Activated CD4-positive, alpha-beta T cell treated with anti-CD3 and anti-CD28 coated beads, Interleukin-2, amount 10 ng/mL, durations not matched to agents 24 days and 14 days (primary cell): ENCODE measurements around the gene KHK. TPM values are rescaled to one million over a fixed set of nuclear protein-coding genes. Genes with fewer than 3 reads are reported as not detected.

Source experiments
- DNase-seq: peaks from one replicate; pipeline ENCODE4 v3.0.0; 2022
- H3K27ac Mint-ChIP-seq: one replicate; pipeline ENCODE4 v1.8.0; 2022; ENCODE audit warnings: mild to moderate bottlenecking, mixed read lengths
- H3K27me3 Mint-ChIP-seq: one replicate; pipeline ENCODE4 v1.8.0; 2022; ENCODE audit warnings: mixed read lengths
- H3K36me3 Mint-ChIP-seq: one replicate; pipeline ENCODE4 v1.8.0; 2022; ENCODE audit warnings: low read depth, mild to moderate bottlenecking, mixed read lengths
- H3K4me1 Mint-ChIP-seq: one replicate; pipeline ENCODE4 v1.8.0; 2021; ENCODE audit warnings: mixed read lengths
- H3K4me3 Mint-ChIP-seq: one replicate; pipeline ENCODE4 v1.8.0; 2022; ENCODE audit warnings: mild to moderate bottlenecking, moderate library complexity, mixed read lengths
- H3K9me3 Mint-ChIP-seq: one replicate; pipeline ENCODE4 v1.8.0; 2021; ENCODE audit warnings: mixed read lengths
- intact Hi-C: fragments of 100-400 bp; cut with micrococcal nuclease; formaldehyde crosslinking; loops from one replicate; pipeline ENCODE4 v1.15.1; 2023
- total RNA-seq: library from RNA; stranded (reverse); gene quantifications from 2 replicates; pipeline ENCODE4 v1.2.3, GENCODE V29; 2022

Gene KHK
- total RNA-seq, 1 donor from 2014 or later: 13.4 TPM

DNA sequence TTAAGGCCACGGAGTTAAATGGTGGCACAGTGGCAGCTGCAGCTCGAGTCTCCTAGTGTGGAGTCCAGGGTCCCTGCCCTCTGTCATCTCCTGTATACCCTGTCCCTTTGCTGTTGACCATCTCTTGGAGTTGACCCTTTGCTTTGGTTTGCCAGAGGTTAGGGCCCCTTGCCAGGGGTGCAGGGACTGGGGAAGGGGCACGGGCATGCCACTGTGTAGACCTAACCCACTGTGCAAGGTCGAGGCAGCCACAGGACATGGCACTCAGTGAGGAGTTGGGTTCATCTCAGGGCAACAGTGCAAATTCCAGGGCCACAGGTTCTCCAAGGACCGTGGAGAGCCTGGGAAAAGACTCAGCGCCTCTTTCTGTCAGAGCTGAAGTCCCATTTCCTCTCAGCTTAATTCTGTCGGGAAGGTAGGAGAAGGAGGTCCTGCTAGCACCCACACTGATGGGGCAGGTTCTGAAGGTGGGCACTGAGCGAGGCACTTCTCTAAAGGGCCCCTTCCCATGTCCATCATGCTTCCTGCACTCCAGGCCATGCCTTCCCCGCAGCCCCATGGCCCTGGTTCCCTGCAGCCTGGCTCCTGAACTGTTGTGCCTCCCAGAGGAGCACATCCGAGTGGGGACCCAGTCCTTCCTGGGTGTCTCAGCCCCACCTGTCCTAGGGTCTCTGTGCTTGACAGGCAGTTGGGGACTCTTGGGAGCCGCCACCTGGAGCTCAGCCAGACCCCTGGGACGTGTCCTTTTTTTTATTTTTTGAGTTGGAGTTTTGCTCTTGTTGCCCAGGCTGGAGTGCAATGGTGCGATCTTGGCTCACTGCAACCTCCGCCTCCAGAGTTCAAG, 2.8 kb downstream of the KHK start:
- intact Hi-C loops: loop anchor here (5.0 kb wide), 2 partner anchors 123 to 127 kb away; partner anchors contain the start of genes ATRAID and SLC5A6
- H3K9me3 Mint-ChIP-seq: no peaks in the 10 kb centered on the region
- H3K36me3 Mint-ChIP-seq: no peaks in the 10 kb centered on the region
- H3K27me3 Mint-ChIP-seq: no peaks in the 10 kb centered on the region
- peaks cover 25% of the 10 kb centered on the region for H3K4me1 Mint-ChIP-seq
- H3K27ac Mint-ChIP-seq: no peak overlapping the region
- no peak for DNase-seq
- H3K4me3 Mint-ChIP-seq: no peak overlapping the region

DNA sequence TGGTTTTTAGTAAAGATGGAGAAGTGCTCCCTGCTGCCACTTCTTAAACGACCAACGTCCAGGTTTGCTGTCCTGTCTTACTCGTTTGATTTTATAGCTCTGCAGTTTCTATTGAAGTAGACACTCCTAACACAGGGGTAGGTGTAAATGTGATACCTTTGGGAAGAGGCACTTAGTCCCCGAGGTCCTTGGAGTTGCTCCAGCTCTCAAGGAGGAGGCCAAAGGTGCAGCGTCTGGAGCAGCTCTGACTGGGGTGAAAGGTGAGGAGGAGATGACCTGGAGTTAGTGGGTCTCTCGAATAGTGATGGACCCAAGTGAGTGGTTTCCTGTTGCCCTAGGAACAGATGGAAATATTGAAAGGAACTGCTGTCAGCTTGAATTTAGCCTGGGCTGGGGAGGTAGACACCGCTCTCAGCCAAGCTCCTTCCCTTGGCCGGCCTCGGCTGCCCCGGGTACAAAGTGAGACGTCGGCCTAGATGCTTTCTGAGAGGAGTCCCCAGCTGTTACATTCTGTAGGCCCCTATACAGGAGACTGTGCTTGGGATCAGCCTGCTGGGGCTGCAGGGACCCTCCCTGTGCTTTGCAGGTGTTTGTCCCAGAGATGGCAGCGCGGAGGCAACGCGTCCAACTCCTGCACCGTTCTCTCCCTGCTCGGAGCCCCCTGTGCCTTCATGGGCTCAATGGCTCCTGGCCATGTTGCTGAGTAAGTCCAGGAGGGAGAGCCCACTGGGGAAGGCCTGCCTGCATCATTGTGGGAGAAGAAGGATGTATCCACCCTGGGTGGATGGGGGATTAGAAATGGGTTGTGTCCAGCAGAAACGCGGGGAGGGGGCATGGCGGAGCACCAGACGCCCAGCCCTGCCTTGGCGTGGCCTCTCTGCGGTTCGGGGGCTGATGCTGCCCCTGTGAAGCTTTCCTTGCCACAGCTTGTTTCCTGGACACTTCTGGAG, 5.4 kb downstream of the KHK start:
- peak overlapping the region; percentile 25 for H3K27ac Mint-ChIP-seq
- no peaks in the 10 kb centered on the region for H3K36me3 Mint-ChIP-seq
- no peak for DNase-seq
- no peaks in the 10 kb centered on the region for H3K27me3 Mint-ChIP-seq
- no peak overlapping the region for H3K4me3 Mint-ChIP-seq
- intact Hi-C loops: no loop called here
- H3K4me1 Mint-ChIP-seq: peaks cover 27% of the 10 kb centered on the region
- H3K9me3 Mint-ChIP-seq: no peaks in the 10 kb centered on the region

DNA sequence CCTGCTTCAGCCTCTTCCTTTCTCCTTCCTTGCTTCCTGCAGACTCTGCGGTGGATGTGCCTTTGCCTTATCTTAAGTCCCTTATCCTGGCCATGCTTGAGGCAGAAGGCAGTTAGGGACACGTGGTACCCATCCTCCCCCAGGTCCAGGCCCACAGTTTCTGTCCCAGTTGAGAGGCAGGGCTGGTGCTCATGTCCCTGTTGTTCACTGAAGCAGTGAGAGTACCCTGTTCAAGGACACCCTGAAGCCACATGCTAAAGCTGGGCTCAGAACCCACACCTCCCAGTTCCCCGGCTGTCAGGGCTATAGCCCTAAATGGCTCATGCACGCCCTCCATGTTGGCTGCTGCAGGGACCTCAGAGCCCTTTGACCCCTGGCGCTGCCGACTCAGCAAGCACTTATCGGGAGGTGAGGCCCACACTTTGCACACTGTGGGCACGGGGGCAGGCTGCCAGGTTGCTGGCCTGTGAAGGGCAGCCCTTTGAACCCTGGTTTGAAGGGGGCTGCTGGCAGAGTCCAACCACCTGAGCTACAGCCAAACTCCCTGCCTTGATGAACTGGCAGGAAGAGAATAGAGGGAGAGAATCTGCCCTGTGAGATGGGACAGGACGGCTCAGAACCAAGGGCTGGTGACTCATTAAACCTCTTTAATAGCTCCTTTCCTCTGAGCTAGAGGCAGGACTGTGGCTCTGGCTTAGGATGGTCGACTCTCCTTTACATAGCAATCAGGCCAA, 6.3 kb downstream of the KHK start:
- no peak for DNase-seq
- peaks cover 20% of the 10 kb centered on the region for H3K4me1 Mint-ChIP-seq
- intact Hi-C loops: no loop called here
- no peaks in the 10 kb centered on the region for H3K9me3 Mint-ChIP-seq
- no peak overlapping the region for H3K27ac Mint-ChIP-seq
- no peaks in the 10 kb centered on the region for H3K36me3 Mint-ChIP-seq
- H3K27me3 Mint-ChIP-seq: no peaks in the 10 kb centered on the region
- H3K4me3 Mint-ChIP-seq: no peak overlapping the region

DNA sequence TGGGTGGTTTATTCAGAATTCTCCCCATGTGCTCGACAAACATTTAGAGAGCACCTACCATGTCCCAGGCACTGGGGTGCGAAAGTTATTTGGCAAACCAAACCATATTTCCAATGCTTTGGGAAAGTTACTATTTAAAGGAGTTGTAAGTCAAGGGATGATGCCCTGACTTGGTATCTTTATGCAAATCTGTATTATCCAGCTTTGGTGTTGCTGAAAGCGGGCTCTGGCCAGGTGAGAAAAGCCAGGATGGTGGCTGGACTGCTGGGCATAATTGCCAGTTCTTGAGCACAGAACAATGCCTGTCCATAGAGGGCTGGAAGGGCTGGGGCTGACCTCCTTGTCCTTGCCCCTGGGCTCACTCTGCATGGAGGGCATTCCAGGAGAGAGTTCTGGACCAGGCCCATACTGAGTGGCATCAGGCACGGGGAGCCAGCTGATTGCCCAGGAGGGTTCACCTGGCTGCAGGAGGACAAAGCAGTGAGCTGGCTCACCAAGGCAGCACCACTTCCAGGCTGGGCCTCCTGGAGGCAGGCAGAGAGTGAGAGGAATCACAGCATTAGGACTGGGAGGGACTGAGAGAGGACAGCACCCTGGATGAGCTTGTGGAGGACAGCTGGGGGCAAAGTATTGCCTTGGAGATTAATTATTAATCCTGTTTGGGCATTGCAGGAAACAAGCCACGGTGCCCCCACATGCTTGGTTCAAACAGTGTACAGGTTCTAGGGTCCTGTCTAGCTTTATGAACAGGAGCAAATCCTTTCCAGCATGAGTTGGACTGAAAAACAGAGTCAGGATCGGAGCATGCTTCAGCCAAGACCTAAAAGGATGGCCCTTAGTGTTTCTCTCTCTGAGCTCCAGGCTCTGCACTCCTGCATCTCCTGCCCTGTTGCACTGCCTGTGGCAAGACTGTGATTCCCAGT, 7.1 kb downstream of the KHK start:
- H3K27me3 Mint-ChIP-seq: no peaks in the 10 kb centered on the region
- peaks cover 18% of the 10 kb centered on the region for H3K4me1 Mint-ChIP-seq
- H3K36me3 Mint-ChIP-seq: no peaks in the 10 kb centered on the region
- intact Hi-C loops: no loop called here
- H3K9me3 Mint-ChIP-seq: no peaks in the 10 kb centered on the region
- no peak for DNase-seq
- H3K27ac Mint-ChIP-seq: no peak overlapping the region
- H3K4me3 Mint-ChIP-seq: no peak overlapping the region

DNA sequence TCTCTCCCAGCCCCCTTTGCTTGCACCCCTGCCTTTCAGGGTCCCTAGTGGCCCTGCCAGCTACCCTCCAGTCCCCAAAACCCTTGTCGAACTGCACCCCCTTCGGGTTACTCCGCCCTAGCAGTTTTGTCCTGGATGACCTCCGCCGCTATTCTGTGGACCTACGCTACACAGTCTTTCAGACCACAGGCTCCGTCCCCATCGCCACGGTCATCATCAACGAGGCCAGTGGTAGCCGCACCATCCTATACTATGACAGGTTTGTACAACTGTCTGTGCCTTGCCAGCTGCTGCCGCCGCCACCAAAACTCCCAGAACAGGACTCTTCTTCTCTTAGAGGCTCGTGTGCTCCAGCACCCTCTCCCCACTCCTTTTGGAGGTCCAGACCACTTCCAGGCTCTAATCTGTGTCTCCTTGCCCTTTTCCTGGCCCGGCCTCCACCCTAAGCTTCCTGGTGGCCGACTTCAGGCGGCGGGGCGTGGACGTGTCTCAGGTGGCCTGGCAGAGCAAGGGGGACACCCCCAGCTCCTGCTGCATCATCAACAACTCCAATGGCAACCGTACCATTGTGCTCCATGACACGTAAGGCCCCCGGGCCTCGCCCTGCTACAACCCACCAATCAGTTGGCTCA, 7.9 kb downstream of the KHK start:
- no peaks in the 10 kb centered on the region for H3K27me3 Mint-ChIP-seq
- H3K36me3 Mint-ChIP-seq: peaks cover 2% of the 10 kb centered on the region
- intact Hi-C loops: no loop called here
- DNase-seq: no peak
- H3K9me3 Mint-ChIP-seq: no peaks in the 10 kb centered on the region
- no peak overlapping the region for H3K27ac Mint-ChIP-seq
- peaks cover 16% of the 10 kb centered on the region for H3K4me1 Mint-ChIP-seq
- H3K4me3 Mint-ChIP-seq: no peak overlapping the region

DNA sequence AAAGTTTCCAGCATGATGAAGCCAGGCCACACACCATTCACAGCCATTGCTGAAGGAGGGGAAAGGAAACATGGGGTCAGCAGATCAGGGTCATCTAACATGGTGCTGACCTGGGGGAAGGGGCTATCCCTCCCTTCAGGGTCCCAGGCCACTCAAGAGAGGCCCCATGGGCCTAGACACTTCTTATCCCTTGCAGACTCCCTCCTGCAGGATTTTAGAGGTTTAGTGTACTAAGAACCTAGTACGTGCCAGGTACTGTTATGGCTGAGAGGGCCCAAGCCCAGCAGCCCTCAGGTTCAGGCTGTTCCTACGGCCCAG, 8.8 kb downstream of the KHK start:
- Mint-ChIP-seq H3K27me3 (no peaks in the 10 kb centered on the region), H3K4me1 (peaks cover 15% of the 10 kb centered on the region), H3K27ac (no peak overlapping the region), H3K4me3 (no peak overlapping the region), H3K9me3 (no peaks in the 10 kb centered on the region), H3K36me3 (peaks cover 3% of the 10 kb centered on the region)
- intact Hi-C loops: no loop called here
- DNase-seq: no peak

DNA sequence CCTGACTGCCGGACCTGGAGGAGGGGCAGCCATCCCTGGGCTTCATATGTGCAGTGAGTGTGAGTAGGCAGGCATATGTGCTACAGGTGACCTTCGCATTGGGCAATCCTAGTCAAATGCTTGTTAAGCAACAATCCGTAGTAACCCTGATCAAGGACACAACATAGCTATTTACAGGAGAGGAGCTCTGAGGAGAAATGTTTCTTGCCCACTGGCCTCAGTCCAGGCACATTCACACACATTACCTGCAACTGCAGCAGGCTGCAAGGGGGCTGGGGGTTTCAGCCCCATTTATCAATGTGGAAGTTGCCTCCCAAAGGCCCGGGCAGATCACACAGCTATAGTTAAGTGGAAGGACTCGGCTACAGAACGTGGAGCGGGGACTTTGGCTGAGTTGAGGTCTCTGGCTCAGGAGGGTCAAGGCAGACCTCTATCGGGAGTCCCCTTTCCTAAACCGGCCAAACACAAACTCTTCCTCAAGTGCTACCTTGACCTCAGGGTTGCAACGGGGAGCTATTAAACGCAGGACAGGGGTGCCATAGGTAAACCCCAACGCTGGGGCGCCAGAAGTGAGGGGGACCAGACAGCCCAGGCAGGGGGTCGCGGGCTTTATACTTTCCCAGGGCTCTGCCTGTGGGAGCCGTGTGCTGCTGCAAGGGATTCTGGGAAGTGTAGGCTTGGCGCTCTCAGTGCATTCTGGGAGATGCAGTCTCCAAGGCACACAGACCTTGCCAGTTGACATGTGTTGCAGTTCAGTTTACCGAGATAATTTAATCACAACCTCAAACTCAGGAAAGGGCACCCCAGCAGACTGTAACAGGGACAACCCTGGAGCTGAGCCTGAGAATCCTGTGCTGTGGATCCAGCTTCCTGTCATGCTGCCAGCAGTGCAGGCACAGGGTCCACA, 9.4 kb downstream of the KHK start:
- Mint-ChIP-seq H3K27ac (peak overlapping the region; percentile 48), H3K4me1 (peaks cover 15% of the 10 kb centered on the region), H3K27me3 (no peaks in the 10 kb centered on the region), H3K9me3 (no peaks in the 10 kb centered on the region), H3K4me3 (peak overlapping the region; percentile 71), H3K36me3 (peaks cover 3% of the 10 kb centered on the region)
- intact Hi-C loops: no loop called here
- DNase-seq: peak; percentile 85

DNA sequence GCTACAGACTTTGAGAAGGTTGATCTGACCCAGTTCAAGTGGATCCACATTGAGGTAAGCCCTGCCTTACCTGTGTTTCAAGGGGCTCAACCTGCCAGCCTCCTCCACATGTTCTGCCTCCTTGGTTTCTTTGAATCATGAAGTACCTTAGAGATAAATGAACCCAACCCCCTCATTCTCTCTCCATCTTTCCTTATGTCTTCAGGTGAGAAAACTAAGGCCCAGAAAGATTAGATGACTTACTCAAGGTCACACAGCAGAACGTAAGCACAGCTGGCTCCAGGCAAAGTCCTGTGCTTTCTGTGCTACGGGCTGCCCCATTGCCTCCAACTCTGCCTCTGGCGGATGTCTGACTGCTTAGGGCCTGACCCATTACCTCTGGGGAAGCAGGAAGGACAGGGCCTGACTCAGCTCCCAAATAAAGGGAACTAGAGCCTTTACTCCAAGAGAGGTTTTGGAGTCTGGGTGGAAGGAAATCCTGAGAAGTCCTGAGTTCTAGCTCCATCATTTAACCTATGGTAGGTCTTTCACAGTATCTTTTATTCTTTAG, 10.3 kb downstream of the KHK start:
- Mint-ChIP-seq H3K27me3 (no peaks in the 10 kb centered on the region), H3K9me3 (no peaks in the 10 kb centered on the region), H3K36me3 (peaks cover 3% of the 10 kb centered on the region), H3K27ac (peak overlapping the region; percentile 52), H3K4me1 (peaks cover 15% of the 10 kb centered on the region), H3K4me3 (no peak overlapping the region)
- intact Hi-C loops: no loop called here
- DNase-seq: no peak

DNA sequence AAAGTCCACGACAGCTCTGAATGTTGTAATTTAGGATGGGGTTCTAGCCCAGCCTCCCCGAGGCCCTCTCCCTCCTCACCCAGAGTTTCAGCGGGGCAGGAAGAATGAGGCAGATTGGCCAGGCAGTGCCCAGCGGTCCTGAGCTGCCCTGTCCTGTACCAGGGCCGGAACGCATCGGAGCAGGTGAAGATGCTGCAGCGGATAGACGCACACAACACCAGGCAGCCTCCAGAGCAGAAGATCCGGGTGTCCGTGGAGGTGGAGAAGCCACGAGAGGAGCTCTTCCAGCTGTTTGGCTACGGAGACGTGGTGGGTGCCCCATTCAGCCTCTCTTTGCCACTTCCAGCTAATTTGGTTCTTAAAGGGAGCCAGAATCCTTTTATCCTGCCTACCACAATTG, 10.8 kb downstream of the KHK start:
- intact Hi-C loops: no loop called here
- no peaks in the 10 kb centered on the region for H3K9me3 Mint-ChIP-seq

DNA sequence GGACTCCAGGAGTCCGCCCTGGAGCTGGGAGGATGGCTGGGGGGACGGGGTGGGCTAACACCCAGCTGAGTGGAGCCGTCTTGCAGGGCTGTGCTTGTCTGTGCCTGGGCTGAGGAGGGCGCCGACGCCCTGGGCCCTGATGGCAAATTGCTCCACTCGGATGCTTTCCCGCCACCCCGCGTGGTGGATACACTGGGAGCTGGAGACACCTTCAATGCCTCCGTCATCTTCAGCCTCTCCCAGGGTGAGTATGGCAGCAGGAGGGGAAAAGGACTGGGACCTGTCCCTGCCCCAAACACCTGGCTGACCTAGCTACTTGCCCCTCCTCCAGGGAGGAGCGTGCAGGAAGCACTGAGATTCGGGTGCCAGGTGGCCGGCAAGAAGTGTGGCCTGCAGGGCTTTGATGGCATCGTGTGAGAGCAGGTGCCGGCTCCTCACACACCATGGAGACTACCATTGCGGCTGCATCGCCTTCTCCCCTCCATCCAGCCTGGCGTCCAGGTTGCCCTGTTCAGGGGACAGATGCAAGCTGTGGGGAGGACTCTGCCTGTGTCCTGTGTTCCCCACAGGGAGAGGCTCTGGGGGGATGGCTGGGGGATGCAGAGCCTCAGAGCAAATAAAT, 12.9 kb downstream of the KHK start:
- intact Hi-C loops: no loop called here
- no peak overlapping the region for H3K4me3 Mint-ChIP-seq

More for the DNA sequence above, 10.8 kb downstream of the KHK start:
- DNase-seq: no peak
- H3K36me3 Mint-ChIP-seq: peaks cover 3% of the 10 kb centered on the region
- no peaks in the 10 kb centered on the region for H3K27me3 Mint-ChIP-seq
- no peak overlapping the region for H3K27ac Mint-ChIP-seq
- H3K4me1 Mint-ChIP-seq: peaks cover 15% of the 10 kb centered on the region
- H3K4me3 Mint-ChIP-seq: no peak overlapping the region

DNA sequence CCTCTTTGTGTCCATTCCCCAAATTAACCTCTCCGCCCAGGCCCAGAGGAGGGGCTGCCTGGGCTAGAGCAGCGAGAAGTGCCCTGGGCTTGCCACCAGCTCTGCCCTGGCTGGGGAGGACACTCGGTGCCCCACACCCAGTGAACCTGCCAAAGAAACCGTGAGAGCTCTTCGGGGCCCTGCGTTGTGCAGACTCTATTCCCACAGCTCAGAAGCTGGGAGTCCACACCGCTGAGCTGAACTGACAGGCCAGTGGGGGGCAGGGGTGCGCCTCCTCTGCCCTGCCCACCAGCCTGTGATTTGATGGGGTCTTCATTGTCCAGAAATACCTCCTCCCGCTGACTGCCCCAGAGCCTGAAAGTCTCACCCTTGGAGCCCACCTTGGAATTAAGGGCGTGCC, 13.5 kb downstream of the KHK start:
- intact Hi-C loops: no loop called here
- no peak for DNase-seq
- H3K27me3 Mint-ChIP-seq: no peaks in the 10 kb centered on the region
- H3K9me3 Mint-ChIP-seq: no peaks in the 10 kb centered on the region
- H3K27ac Mint-ChIP-seq: no peak overlapping the region
- H3K36me3 Mint-ChIP-seq: peaks cover 3% of the 10 kb centered on the region
- peaks cover 15% of the 10 kb centered on the region for H3K4me1 Mint-ChIP-seq
- no peak overlapping the region for H3K4me3 Mint-ChIP-seq

More for the DNA sequence above, 12.9 kb downstream of the KHK start:
- H3K9me3 Mint-ChIP-seq: no peaks in the 10 kb centered on the region
- no peaks in the 10 kb centered on the region for H3K27me3 Mint-ChIP-seq
- peaks cover 15% of the 10 kb centered on the region for H3K4me1 Mint-ChIP-seq
- no peak for DNase-seq
- H3K36me3 Mint-ChIP-seq: peaks cover 3% of the 10 kb centered on the region
- H3K27ac Mint-ChIP-seq: no peak overlapping the region
